Astrocyte (in vitro differentiated cells and primary cell): Measurements from ENCODE around the gene PKP4. TPM values are rescaled to one million over a fixed set of nuclear protein-coding genes. Genes with fewer than 3 reads are reported as not detected.

ENCODE experiments used
- DNase-seq: peaks from one replicate; pipeline ENCODE4 v3.0.0-alpha.2; 2010; ENCODE audit warnings: low read depth
- FAIRE-seq: peaks from 2 replicates; lab custom pipeline; 2011; peaks lifted over from hg19 to GRCh38; lab: Jason Lieb, UNC
- H2AFZ ChIP-seq: 2 replicates; pipeline ENCODE4 v1.6.0; 2012; ENCODE audit warnings: low read depth, low read length, inconsistent platforms
- H3K27ac ChIP-seq: 2 replicates; pipeline ENCODE4 v1.5.1; 2011; ENCODE audit warnings: low read depth, low read length, inconsistent platforms
- H3K27me3 ChIP-seq: 2 replicates; pipeline ENCODE4 v1.6.0; 2011; ENCODE audit warnings: low read length, inconsistent platforms; ENCODE audit not compliant: insufficient read depth
- H3K36me3 ChIP-seq: 2 replicates; pipeline ENCODE4 v1.5.1; 2011; ENCODE audit warnings: low read length, inconsistent platforms; ENCODE audit not compliant: insufficient read depth
- H3K4me1 ChIP-seq: 2 replicates; pipeline ENCODE4 v1.5.1; 2011; ENCODE audit warnings: low read length, inconsistent platforms; ENCODE audit not compliant: insufficient read depth
- H3K4me2 ChIP-seq: 2 replicates; pipeline ENCODE4 v1.6.0; 2012; ENCODE audit warnings: low read length, inconsistent platforms
- H3K4me3 ChIP-seq: 2 replicates; pipeline ENCODE4 v1.5.1; 2011; ENCODE audit warnings: low read depth, mild to moderate bottlenecking, low read length, inconsistent platforms; ENCODE audit not compliant: insufficient read depth
- H3K79me2 ChIP-seq: 2 replicates; pipeline ENCODE4 v1.6.0; 2012; ENCODE audit warnings: mild to moderate bottlenecking, low read length, inconsistent platforms; ENCODE audit not compliant: insufficient read depth
- H3K9ac ChIP-seq: 2 replicates; pipeline ENCODE4 v1.6.0; 2012; ENCODE audit warnings: mild to moderate bottlenecking, low read length, inconsistent platforms
- H3K9me3 ChIP-seq: 2 replicates; pipeline ENCODE4 v1.5.1; 2012; ENCODE audit warnings: low read depth, mild to moderate bottlenecking, low read length, inconsistent platforms; ENCODE audit not compliant: insufficient read depth
- H4K20me1 ChIP-seq: 2 replicates; pipeline ENCODE4 v1.6.0; 2012; ENCODE audit warnings: low read length, inconsistent platforms; ENCODE audit not compliant: insufficient read depth
- H3K27ac Mint-ChIP-seq: one replicate; pipeline ENCODE4 v1.8.0; 2021; ENCODE audit warnings: mild to moderate bottlenecking, mixed read lengths; ENCODE audit not compliant: unreplicated experiment
- H3K27me3 Mint-ChIP-seq: one replicate; pipeline ENCODE4 v1.8.0; 2021; ENCODE audit warnings: low read depth, mixed read lengths; ENCODE audit not compliant: unreplicated experiment
- H3K36me3 Mint-ChIP-seq: one replicate; pipeline ENCODE4 v1.8.0; 2021; ENCODE audit warnings: low read depth, mixed read lengths; ENCODE audit not compliant: unreplicated experiment
- H3K4me1 Mint-ChIP-seq: one replicate; pipeline ENCODE4 v1.8.0; 2021; ENCODE audit warnings: low read depth, mixed read lengths; ENCODE audit not compliant: unreplicated experiment
- H3K4me3 Mint-ChIP-seq: one replicate; pipeline ENCODE4 v1.8.0; 2021; ENCODE audit warnings: mild to moderate bottlenecking, moderate library complexity, mixed read lengths; ENCODE audit not compliant: unreplicated experiment
- H3K9me3 Mint-ChIP-seq: one replicate; pipeline ENCODE4 v1.8.0; 2021; ENCODE audit warnings: mild to moderate bottlenecking, mixed read lengths; ENCODE audit not compliant: unreplicated experiment
- CTCF ChIP-seq: IDR thresholded peaks from 2 replicates; pipeline ENCODE4 v1.5.1; 2011; ENCODE audit warnings: low read depth, mild to moderate bottlenecking, inconsistent platforms, low read length, moderate library complexity; ENCODE audit not compliant: insufficient read depth
- EZH2 ChIP-seq: IDR thresholded peaks from 2 replicates; pipeline ENCODE4 v1.6.1; 2012; ENCODE audit warnings: mild to moderate bottlenecking, low read length, inconsistent platforms; ENCODE audit not compliant: insufficient read depth
- total RNA-seq: library from RNA; stranded (reverse); gene quantifications from 2 replicates; pipeline ENCODE4 v1.2.1, GENCODE V29; 2021

Gene PKP4
- total RNA-seq, 1 donor from 2014 or later = 38.4 TPM

GRCh38 chr2:158685646-158686045 lies 228.9 kb downstream of the PKP4 start:
- TF ChIP-seq EZH2 (no peak), CTCF (no peak)
- no peaks in the 10 kb centered on the region for H3K79me2 ChIP-seq
- H2AFZ ChIP-seq = no peak overlapping the region
- no peak overlapping the region for H3K27ac Mint-ChIP-seq
- H3K36me3 ChIP-seq = no peaks in the 10 kb centered on the region
- H3K4me3 Mint-ChIP-seq = no peak overlapping the region
- H3K9me3 Mint-ChIP-seq = no peaks in the 10 kb centered on the region
- no peak overlapping the region for H3K4me2 ChIP-seq
- no peaks in the 10 kb centered on the region for H3K9me3 ChIP-seq
- no peak for DNase-seq
- no peaks in the 10 kb centered on the region for H3K27me3 Mint-ChIP-seq
- no peaks in the 10 kb centered on the region for H3K27me3 ChIP-seq
- H3K27ac ChIP-seq = no peak overlapping the region
- H3K4me1 ChIP-seq = no peaks in the 10 kb centered on the region
- H4K20me1 ChIP-seq = no peaks in the 10 kb centered on the region
- no peak overlapping the region for H3K4me3 ChIP-seq
- no peak overlapping the region for H3K9ac ChIP-seq
- peaks cover 3% of the 10 kb centered on the region for H3K4me1 Mint-ChIP-seq
- FAIRE-seq = no peak
- peaks cover 4% of the 10 kb centered on the region for H3K36me3 Mint-ChIP-seq

DNA sequence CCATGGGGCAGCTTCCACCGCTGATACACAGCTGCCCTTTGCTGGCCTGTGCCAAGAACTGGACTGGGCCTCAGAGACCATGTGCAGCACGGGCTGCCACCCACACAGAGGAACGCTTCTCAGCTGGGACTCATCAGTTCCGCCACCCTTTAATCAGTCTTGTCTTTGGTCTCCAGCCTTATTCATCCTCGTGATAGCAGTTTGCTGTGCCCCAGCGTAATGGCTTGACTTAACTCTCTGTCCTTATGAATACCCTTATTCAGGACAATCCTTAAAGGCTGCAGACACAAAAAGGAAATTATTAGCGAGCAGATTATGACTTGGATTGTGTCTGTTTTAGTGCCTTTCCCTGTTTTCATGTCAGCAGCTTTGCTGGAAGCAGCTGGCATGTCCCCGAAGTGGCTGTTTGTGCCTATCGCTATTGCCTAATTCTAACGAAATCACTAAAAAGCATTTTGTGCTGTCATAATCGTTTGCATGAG lies 229.5 kb downstream of the PKP4 start:
- Histone ChIP-seq H3K9me3 (no peaks in the 10 kb centered on the region), H3K27me3 (no peaks in the 10 kb centered on the region), H3K9ac (no peak overlapping the region), H3K36me3 (no peaks in the 10 kb centered on the region), H3K27ac (no peak overlapping the region), H3K4me1 (no peaks in the 10 kb centered on the region), H3K4me2 (no peak overlapping the region), H4K20me1 (no peaks in the 10 kb centered on the region), H3K4me3 (no peak overlapping the region), H2AFZ (no peak overlapping the region), H3K79me2 (no peaks in the 10 kb centered on the region)
- H3K4me1 Mint-ChIP-seq = peaks cover 3% of the 10 kb centered on the region
- H3K4me3 Mint-ChIP-seq = no peak overlapping the region
- FAIRE-seq = no peak
- no peak overlapping the region for H3K27ac Mint-ChIP-seq
- peak; percentile 46 for DNase-seq
- H3K9me3 Mint-ChIP-seq = no peaks in the 10 kb centered on the region
- no peak for TF ChIP-seq EZH2
- no peak for TF ChIP-seq CTCF
- peaks cover under 1% of the 10 kb centered on the region for H3K36me3 Mint-ChIP-seq
- H3K27me3 Mint-ChIP-seq = peaks cover under 1% of the 10 kb centered on the region

- Histone ChIP-seq H3K27me3 (no peaks in the 10 kb centered on the region), H4K20me1 (no peaks in the 10 kb centered on the region)
- FAIRE-seq = no peak
These were observed 230.6 kb downstream of the PKP4 start for GRCh38 chr2:158687315-158687714.

More at GRCh38 chr2:158687315-158687714, 230.6 kb downstream of the PKP4 start:
- peak; percentile 61 for DNase-seq
- Histone ChIP-seq H3K9me3 (no peaks in the 10 kb centered on the region), H3K36me3 (no peaks in the 10 kb centered on the region), H3K4me3 (no peak overlapping the region), H3K4me2 (no peak overlapping the region), H3K79me2 (no peaks in the 10 kb centered on the region), H3K27ac (no peak overlapping the region), H3K4me1 (no peaks in the 10 kb centered on the region), H3K9ac (no peak overlapping the region), H2AFZ (no peak overlapping the region)
- H3K27ac Mint-ChIP-seq = no peak overlapping the region
- H3K9me3 Mint-ChIP-seq = no peaks in the 10 kb centered on the region
- no peak overlapping the region for H3K4me3 Mint-ChIP-seq
- no peaks in the 10 kb centered on the region for H3K36me3 Mint-ChIP-seq
- TF ChIP-seq CTCF (no peak), EZH2 (no peak)
- H3K4me1 Mint-ChIP-seq = peaks cover 3% of the 10 kb centered on the region
- peaks cover 5% of the 10 kb centered on the region for H3K27me3 Mint-ChIP-seq
